GM19043 (cell line): Measurements from ENCODE around the gene ATP7A.
"Not testable (repeated sequence)": the region's sequence is repeated elsewhere in the genome, so short reads cannot be mapped to it uniquely, and the experiment has no call there.

Experiments used
- ATAC-seq: cut with Tn5 transposase; IDR thresholded peaks from one replicate; pipeline ENCODE4 v1.9.1; 2021; ENCODE audit warnings: low read depth; ENCODE audit not compliant: unreplicated experiment

ATP7A gene

DNA sequence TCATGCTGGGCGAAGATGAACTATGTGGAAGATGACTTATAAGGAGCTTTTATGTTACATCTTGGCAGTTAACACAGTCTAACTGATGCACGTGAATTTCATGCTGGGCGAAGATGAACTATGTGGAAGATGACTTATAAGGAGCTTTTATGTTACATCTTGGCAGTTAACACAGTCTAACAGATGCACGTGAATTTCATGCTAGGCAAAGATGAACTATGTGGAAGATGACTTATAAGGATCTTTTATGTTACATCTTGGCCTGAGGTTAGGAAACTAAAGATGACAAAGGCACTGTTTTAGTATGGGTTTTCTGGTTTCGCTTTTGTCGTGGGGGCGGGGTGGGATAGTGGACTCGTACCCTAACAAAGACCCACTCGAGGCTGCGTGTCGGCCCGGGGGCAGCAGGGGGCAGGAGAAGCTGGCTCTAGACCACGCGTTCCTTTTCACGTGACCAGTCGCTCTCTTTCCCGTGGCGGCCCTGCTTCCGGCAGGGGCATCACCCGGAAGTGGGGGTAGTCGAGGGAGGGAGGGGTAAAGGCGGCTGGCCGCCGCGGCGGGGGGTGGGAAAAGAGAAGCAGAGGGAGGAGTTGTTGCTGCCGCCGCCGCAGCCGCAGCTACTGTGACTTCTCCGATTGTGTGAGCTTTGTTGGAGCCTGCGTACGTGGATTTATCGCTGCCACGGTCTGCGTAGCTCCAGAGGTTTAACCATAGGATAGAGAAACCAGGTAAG lies at the start of gene ATP7A:
Gene ATP7A, plus strand, starts transcription at position 586 of the 733 bp plus-strand sequence. CDS start 60,949 bp downstream, outside the sequence.
- ATAC-seq, result peak; percentile 90

DNA sequence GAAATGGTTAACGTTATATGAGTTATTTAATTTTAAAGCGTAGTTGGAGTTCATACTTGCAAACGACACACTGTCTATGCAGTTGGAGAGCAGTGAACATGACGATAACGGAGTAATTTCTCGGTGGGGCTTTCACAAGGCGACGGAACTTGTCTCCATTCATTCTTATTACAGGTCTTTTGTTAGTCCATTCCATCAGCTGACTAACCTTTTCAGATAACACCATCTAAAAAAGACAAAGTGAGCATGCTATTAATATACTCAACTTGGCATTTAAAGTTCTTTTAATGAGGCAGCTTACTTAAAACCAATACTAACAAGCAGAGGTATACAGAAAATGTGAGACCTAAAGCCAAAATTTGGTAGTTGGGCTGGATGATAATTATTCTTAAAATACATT lies 35.1 kb upstream of the ATP7A start:
- no peak for ATAC-seq

DNA sequence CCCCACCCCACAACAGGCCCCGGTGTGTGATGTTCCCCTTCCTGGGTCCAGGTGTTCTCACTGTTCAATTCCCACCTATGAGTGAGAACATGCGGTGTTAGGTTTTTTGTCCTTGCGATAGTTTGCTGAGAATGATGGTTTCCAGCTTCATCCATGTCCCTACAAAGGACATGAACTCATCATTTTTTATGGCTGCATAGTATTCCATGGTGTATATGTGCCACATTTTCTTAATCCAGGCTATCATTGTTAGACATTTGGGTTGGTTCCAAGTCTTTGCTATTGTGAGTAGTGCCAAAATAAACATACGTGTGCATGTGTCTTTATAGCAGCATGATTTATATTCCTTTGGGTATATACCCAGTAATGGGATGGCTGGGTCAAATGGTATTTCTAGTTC lies 29.1 kb upstream of the ATP7A start:
- ATAC-seq, result not testable (repeated sequence)

DNA sequence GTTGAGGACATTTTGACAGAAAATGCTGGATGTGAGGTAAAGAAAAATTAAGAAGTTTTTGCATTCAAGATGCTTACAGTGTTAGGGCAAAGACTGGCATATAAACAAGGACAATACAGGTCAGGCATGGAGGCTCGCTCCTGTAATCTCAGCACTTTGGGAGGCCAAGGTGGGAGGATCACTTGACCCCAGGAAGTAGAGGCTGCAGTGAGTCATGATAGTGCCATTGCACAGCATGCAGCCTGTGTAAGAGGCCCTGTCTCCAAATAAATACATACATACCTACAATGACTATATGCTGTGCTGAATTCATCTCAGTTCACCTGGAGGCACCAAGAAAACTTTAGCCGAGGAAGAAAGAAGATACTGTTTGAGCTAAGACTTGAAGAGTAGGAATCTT lies 17.6 kb upstream of the ATP7A start:
- ATAC-seq, result no peak

DNA sequence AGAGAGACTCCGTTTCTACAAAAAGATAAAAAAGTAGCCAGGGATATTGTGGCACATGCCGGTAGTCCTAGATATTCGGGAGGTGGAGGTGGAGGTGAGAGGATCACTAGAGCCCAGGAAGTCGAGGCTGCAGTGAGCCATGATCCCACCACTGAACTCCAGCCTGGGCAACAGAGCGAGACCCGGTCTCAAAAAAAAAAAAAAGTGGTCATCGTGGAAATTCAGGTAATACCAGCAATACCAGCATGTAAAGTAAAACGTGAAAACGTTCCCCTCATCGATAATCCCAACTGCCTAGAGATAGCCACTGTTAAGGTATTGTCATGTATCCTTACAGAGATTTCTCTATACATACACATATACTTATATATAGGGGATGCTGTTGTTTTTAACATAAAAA lies 16.8 kb upstream of the ATP7A start:
- ATAC-seq, result no peak

DNA sequence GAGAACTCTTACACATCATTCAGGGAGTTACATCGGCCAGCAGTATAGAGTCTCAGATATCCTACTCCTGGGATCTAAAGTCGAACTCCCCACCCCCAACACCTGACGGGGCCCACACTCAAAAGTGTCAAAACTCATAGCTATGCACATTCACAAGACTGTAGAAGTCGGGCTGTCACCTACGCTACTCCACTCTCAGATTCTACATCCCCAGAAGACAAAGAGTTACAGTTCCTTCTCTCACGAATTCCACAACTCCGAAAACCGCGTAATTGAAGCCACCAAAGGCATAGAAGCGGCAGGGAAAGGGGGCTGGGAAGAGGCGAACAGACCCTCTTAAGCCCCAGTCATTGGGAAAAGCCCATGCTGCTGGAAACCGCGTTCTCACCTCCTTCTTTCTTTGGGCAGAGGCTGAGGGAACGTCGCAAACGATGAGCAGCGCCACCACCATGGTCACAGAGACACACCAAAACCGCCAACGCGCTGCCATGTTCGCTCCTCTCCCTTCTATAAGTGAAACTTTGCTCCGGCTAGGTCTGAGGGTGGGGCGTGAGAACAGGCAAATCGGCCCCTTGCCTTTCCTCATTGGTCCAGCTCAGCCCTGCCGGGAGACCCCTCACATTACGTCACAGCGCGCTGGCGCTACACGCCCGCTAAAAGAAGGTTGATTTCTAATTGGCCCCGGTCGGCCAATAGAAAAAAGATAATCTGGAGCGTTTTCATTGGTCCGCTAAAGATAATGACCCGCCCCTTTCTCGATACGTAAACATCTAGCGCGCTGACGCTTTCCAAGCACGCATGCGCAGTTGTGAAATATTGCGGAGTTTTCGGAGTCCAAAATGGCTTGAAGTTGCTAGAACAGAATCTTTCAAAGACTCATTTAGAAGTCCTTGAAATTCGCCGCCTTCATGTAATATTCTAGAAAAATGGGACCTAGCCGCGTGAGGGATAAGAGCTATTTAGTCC lies 15.3 kb upstream of the ATP7A start, which contains the start of gene MAGT1:
Gene MAGT1, minus strand, starts transcription at position 515 of the 966 bp plus-strand sequence. Its CDS starts 25 bp downstream, at position 490.
- ATAC-seq, result peak; percentile 86

DNA sequence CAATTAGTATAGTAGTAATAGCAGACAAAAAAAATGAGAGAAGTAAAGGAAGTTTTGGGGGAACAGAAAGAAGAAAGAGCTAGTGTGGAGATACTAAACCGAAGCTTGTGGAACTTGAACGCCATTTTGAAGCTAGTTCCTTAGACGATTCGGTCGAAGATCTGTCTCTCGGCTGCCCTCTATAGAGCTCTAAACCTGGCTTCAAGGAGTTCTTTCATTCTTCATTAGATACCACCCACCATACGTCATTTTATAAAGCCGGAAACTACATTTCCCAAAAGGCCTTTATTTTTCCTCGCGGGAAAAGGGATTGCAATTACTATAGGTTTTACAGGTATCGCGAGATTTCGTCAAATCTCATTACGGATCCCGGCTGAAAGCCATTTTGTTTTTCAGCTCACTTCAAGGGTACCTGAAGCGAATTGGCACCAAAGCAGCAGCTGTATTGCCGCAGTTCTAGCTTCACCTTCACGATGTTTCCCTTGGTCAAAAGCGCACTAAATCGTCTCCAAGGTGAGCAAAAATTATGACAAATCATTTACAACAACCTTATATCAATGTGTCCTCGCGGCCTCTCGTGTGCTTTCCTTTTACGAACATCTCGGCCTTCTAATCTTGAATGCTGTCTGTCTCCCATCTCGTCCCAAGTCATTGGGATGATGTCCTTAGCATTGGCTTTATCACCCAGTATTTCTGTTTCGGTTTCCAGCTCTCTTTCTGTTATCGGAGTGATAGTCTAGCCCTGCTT lies 11.2 kb upstream of the ATP7A start, which contains the start of gene COX7B:
Gene COX7B, plus strand, starts transcription at position 388 of the 748 bp plus-strand sequence. Its CDS starts 86 bp downstream, at position 474.
- ATAC-seq, result peak; percentile 73

DNA sequence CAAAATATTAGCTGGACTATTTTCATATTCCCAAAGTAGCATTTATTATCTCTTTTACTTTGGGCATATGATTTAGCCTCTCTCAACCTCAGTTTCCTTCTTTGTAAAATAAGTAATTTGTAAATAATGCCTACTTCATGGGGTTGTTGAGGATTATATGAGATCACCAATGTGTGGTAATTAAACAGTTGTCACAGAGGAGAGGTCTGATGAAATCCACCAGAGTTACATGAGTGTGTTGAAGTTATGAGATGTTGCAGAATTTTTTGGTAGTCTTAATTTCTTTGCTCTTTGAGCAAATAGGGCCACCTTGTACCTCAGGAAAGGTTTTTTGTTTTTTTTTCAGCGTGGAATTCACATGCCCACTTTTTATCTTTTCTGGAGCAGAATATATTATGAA lies 9.8 kb upstream of the ATP7A start:
- no peak for ATAC-seq

DNA sequence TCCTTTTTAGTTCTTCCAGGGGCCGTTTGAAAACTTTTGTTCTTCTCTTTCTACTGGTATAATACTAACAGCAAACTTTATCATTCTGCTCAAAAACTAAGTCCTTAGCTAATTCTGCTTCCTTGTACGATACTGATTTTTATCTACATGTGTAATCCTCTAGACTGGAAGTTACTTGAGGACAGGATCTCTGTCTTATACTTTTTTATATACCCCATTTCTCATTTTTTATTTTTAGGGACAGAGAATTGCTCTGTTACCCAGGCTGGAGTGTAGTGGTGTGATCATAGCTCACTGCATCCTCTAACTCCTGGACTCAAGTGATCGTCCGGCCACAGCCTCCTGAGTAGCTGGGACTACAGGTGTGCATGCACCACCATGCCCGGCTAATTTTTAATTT lies 9.0 kb upstream of the ATP7A start:
- no peak for ATAC-seq

DNA sequence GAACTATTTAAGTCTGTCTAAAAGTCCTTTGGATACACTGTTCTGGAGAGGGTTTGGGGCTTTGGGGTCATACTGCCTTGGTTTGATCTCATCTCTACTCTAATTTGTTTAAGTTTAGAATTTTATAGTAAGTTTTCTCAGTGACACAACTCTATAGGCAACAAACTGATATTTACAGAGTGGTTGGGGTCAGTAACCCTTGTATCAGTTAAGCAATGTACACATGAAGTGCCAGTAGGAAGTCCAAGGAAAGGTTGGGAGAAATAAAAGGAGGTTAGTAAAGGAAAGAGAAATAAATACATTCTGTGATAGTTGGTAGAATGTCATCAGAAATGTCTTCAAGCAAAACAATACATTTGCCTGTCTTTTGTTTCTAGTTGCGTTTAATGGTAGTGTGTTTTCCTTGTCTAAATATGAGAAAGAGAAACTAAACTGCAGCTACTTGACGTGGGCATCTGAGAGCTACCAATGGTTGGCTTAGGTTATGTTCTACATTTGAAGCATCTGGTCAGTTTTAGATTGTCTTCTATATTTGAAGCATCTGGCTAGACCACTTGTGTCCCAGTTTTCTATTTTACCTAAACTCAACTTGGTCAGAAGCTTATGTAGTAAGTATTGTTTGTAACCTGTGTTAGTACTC lies 6.9 kb downstream of the ATP7A start:
- ATAC-seq, result no peak

DNA sequence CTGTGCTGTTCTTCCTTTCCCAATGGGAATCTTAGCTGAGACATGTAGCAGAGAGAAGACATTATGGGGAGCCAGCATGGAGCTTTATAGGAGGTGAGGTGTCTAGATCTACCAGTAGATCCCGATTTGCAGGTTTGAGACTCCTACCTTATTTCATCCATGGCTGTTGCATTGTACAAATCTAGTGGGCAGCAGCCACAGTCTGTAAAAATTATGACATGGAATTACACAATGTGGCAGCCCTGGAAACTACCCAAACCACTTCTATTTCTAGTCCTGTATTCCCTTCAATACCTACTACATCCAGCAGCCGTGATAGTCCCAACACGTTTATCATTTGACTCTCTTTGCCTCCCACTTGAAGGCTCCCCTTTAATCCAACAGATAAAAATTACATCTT lies 8.1 kb downstream of the ATP7A start:
- no peak for ATAC-seq

DNA sequence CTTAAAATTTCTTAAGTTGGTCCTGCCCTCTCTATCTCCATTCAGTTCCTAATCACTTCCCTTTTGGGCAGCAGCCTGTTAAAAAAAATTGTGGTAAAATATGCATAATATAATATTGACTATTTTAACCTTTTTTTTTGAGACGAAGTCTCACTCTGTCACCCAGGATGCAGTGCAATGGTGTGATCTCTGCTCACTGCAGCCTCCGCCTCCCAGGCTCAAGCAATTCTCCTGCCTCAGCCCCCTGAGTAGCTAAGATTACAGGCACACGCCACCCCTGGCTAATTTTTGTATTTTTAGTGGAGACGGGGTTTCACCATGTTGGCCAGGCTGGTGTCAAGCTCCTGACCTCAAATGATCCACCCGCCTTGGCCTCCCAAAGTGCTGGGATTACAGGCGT lies 8.9 kb downstream of the ATP7A start:
- ATAC-seq, result not testable (repeated sequence)

DNA sequence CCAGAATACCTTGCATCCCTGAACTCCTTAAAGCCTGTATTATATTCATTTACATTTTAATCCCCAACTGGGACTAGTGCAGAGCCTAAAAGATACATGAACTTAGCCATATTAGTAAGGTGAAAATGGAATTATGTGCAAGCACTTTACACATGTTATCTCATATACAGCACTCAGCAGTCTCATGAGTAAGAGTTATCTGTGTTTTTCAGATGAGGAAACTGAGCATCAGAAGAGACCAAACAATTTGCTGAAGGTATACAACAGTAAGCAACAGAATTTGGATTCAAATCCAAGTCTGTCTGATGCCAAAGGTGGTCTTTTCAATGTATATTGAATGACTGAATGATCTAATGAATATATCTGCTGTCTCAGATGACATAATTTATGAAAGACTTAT lies 12.3 kb downstream of the ATP7A start:
- no peak for ATAC-seq

DNA sequence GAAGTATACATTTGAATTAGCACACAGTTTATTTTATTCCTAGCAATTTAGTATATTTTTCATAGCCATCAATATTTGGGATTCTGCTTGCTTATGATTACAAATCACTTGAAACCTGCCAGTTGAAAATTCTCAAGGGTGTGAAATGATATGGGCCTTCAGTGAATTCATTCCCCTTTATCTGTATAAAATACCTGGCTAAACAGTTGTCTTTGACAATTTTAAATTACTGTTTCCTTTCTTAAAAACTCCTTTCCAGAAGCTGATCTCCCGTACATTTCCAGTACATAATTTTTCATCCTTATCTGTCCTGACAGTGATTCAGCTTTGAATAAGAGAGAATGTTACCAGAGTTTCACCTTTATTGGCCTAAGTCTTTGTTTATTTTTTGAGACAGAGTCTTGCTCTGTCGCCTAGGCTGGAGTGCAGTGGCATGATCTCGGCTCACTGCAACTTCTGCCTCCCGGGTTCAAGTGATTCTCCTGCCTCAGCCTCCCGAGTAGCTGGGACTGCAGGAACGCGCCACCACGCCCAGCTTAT lies 13.9 kb downstream of the ATP7A start:
- ATAC-seq, result no peak

DNA sequence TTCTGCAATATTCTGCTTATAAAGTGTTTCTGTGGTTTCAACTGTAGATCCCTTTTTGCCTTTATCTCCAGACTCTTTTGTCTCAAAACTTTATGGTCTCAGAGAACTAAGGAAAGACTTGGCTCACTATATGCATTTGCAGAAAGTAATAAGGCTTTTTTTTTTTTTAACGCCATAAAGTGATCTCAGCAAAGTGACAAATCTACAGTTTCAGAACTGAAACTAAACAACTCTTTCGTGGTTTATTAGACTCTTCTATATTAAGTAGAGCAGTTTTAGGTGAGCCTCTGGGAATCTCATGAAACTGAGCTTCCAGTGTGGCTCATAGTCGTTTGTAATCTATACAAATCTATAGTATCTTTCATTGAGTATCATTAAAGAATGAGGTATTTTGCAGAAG lies 15.3 kb downstream of the ATP7A start:
- ATAC-seq, result no peak

DNA sequence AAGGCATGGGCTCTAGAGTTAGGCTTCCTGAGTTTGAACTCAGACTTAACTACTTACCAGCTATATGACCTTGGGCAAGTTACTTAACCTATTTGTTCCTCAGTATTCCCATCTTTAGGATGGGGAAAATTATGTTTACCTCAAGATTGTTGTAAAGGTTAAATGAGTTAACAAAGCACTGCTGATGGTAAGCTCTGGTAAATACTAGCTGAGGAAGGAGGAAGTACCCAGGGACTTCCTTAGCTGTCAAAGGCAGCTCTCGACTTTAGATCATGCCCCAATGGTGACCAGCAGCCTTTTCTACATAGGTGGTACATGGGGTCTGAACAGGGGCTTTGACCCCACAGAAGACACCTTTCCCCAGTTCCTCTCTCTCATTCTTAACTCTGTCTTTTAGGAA lies 20.1 kb downstream of the ATP7A start:
- ATAC-seq, result no peak

DNA sequence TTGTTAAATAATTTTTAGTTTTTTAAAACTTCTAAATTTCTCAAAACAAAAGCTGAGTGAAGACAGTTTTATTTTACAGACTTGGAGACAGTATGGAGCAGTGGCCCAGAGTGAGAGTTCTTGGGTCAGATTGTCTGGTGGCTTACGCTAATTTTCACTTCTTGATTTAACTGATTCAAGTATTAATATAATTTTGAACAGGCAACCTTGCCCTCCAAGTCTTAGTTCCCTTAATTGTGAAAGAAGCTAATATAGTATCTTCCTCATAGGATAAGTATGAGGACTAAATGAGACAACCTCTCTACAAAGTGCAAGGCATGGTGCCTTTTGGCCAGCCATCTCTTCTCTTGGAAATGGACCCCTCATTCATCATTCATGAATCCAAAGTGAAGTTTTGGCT lies 25.4 kb downstream of the ATP7A start:
- no peak for ATAC-seq

DNA sequence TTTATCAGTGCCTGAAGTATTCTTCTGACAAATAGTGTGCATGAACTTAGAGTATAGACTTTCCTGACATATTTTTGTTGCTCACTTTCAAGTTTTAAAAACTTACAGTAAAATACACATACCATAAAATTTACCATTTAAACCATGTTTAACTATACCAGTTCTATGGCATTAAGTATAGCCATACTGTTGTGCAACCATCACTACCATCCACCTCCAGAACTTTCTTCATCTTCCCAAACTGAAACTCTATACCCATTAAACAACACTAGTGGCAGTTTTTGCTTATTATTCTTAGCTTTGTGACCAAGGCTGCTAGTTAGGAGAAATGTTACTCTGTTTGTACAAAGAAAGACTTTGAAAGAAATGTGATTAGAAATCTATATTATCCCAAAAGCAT lies 25.8 kb downstream of the ATP7A start:
- ATAC-seq, result no peak

DNA sequence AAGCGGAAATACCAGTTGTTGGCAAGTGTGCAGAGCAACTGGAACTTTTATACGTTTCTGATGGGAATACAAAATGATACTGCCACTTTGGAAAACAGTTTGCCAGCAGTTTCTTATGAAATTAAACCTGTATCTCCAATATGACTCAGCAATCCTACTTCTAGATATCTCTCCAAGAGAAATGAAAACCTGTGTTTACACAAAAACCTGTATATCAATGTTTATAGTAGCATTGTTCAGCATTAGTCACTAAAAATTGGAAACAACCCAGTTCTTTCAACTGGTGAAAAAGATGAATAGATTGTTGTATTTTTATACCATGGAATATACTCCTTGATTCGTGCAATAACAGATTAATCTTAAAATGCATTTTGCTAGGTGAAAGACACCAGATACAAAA lies 26.8 kb downstream of the ATP7A start:
- no peak for ATAC-seq

DNA sequence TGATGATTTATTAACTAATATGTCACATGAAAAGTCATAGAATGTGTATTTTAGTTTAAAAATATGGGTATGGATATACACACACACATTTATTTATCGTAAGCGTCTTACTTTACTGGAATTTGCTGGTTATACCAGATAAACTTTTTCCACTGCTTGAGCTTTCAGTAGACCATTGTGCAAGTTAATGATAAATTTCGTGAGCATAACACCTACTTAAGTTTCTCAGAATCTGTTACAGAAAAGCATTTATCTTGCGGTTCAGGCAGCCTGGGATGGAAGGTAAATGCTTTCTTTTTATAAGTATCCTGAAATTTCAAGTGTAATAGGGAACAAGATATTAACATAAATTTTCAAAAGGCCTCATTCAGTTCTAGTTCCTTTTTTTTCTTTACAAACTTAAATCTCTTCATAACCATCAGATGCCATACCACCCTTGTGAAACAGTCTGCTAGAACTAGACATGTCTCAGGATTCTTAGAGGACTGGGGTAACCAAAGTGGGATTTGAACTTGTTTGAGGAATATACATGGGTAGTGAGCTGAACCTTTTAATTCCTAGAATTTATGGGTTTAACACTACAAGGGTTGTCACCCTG lies 27.7 kb downstream of the ATP7A start:
- no peak for ATAC-seq
